IMR-90 (cell line): ENCODE results near the gene ANKRD13D. TPM values are rescaled to one million over a fixed set of nuclear protein-coding genes. Genes with fewer than 3 reads are reported as not detected.

ENCODE experiments used
- ATAC-seq: fragments of 200-7000 bp; cut with Tn5 transposase; 2 replicates; pipeline ENCODE4 v1.9.1; 2020; ENCODE audit warnings: low read depth, mild to moderate bottlenecking, moderate library complexity
- BruUV-seq: library from RNA; stranded (reverse); fragments of 400-500 nt; replicated peaks from 2 replicates; lab custom pipeline; 2021; lab: Mats Ljungman, UMichigan
- CTCF ChIA-PET: fragments of 300-600 bp; formaldehyde crosslinking; extraction: SDS; loops from one replicate; lab custom pipeline; 2021; ENCODE audit warnings: antibody characterized with exemption; lab: Yijun Ruan, JAX
- POLR2A ChIA-PET: fragments of 300-600 bp; sonication (Branson Sonifier 250); formaldehyde crosslinking; loops from one replicate; lab custom pipeline; 2022; ENCODE audit warnings: antibody characterized with exemption; ENCODE audit not compliant: unreplicated experiment; lab: Charles Lee
- DNase-seq: peaks from one replicate; pipeline ENCODE4 v3.0.0; 2013
- H2AFZ ChIP-seq: replicated peaks from 2 replicates; pipeline ENCODE3; 2013; ENCODE audit warnings: low read length, mild to moderate bottlenecking; ENCODE audit not compliant: poor library complexity
- H2AK5ac ChIP-seq: 2 replicates; pipeline ENCODE4 v1.6.1; 2013; ENCODE audit warnings: low read depth, low read length, inconsistent platforms
- H2AK9ac ChIP-seq: replicated peaks from 2 replicates; pipeline ENCODE3; 2013; ENCODE audit warnings: mild to moderate bottlenecking, low read depth, low read length, moderate library complexity; ENCODE audit not compliant: poor library complexity
- H2BK120ac ChIP-seq: 2 replicates; pipeline ENCODE4 v1.6.1; 2013; ENCODE audit warnings: low read depth, low read length, inconsistent platforms
- H2BK15ac ChIP-seq: 3 replicates; pipeline ENCODE4 v1.6.1; 2013; ENCODE audit warnings: low read depth, low read length, inconsistent platforms
- H2BK20ac ChIP-seq: 2 replicates; pipeline ENCODE4 v1.6.1; 2013; ENCODE audit warnings: low read depth, mild to moderate bottlenecking, inconsistent platforms, low read length, moderate library complexity
- H2BK5ac ChIP-seq: 2 replicates; pipeline ENCODE4 v1.6.1; 2013; ENCODE audit warnings: mild to moderate bottlenecking, low read depth, low read length, inconsistent platforms; ENCODE audit not compliant: poor library complexity, severe bottlenecking
- H3K14ac ChIP-seq: replicated peaks from 2 replicates; pipeline ENCODE4 v1.6.1; 2013; ENCODE audit warnings: low read depth, low read length, inconsistent platforms
- H3K18ac ChIP-seq: 2 replicates; pipeline ENCODE4 v1.6.1; 2013; ENCODE audit warnings: low read depth, low read length, control low read depth
- H3K23ac ChIP-seq: 2 replicates; pipeline ENCODE4 v1.6.1; 2013; ENCODE audit warnings: low read depth, low read length, inconsistent platforms
- H3K27ac ChIP-seq: 2 replicates; pipeline ENCODE4 v1.5.1; 2013; ENCODE audit warnings: mild to moderate bottlenecking, control low read depth, low read length; ENCODE audit not compliant: insufficient read depth
- H3K27me3 ChIP-seq: 2 replicates; pipeline ENCODE4 v1.6.1; 2013; ENCODE audit warnings: low read length; ENCODE audit not compliant: control insufficient read depth, insufficient read depth
- H3K36me3 ChIP-seq: 2 replicates; pipeline ENCODE4 v1.6.1; 2013; ENCODE audit warnings: low read length, mixed read lengths; ENCODE audit not compliant: control insufficient read depth, insufficient read depth
- H3K4ac ChIP-seq: 2 replicates; pipeline ENCODE4 v1.6.1; 2013; ENCODE audit warnings: low read depth, low read length, inconsistent platforms
- H3K4me1 ChIP-seq: 2 replicates; pipeline ENCODE4 v1.6.1; 2013; ENCODE audit warnings: low read length, mixed read lengths; ENCODE audit not compliant: control insufficient read depth, insufficient read depth
- H3K4me2 ChIP-seq: 2 replicates; pipeline ENCODE4 v1.6.1; 2013; ENCODE audit warnings: low read depth, mild to moderate bottlenecking, control low read depth, low read length, moderate library complexity
- H3K4me3 ChIP-seq: 2 replicates; pipeline ENCODE4 v1.5.1; 2013; ENCODE audit warnings: low read depth, mild to moderate bottlenecking, control low read depth, low read length, moderate library complexity; ENCODE audit not compliant: insufficient read depth
- H3K56ac ChIP-seq: 2 replicates; pipeline ENCODE4 v1.6.1; 2013; ENCODE audit warnings: low read length, inconsistent platforms; ENCODE audit not compliant: insufficient read depth; ENCODE audit errors: extremely low read depth
- H3K79me1 ChIP-seq, 2 experiments: 2 replicates each; pipeline ENCODE4 v1.6.1; 2013; ENCODE audit warnings: low read length in 2 of 2, inconsistent platforms in 1 of 2, low read depth in 1 of 2
- H3K9ac ChIP-seq: 2 replicates; pipeline ENCODE4 v1.6.1; 2013; ENCODE audit warnings: low read depth, low read length, control low read depth
- H3K9me1 ChIP-seq: 2 replicates; pipeline ENCODE4 v1.6.1; 2013; ENCODE audit warnings: low read length, inconsistent platforms; ENCODE audit not compliant: insufficient read depth
- H3K9me3 ChIP-seq: 2 replicates; pipeline ENCODE4 v1.6.1; 2013; ENCODE audit warnings: low read length; ENCODE audit not compliant: control insufficient read depth, insufficient read depth
- H4K20me1 ChIP-seq: 2 replicates; pipeline ENCODE4 v1.6.1; 2013; ENCODE audit warnings: low read length, inconsistent platforms; ENCODE audit not compliant: insufficient read depth
- H4K5ac ChIP-seq: 2 replicates; pipeline ENCODE4 v1.6.1; 2013; ENCODE audit warnings: mild to moderate bottlenecking, low read depth, low read length, control low read depth
- H4K8ac ChIP-seq, 2 experiments: 2 replicates each; pipeline ENCODE4 v1.6.1; 2013; ENCODE audit warnings: low read depth in 2 of 2, low read length in 2 of 2, control low read depth in 1 of 2, inconsistent platforms in 1 of 2
- H4K91ac ChIP-seq: 2 replicates; pipeline ENCODE4 v1.6.1; 2013; ENCODE audit warnings: low read depth, low read length, inconsistent platforms; ENCODE audit not compliant: insufficient read depth
- CEBPB ChIP-seq: IDR thresholded peaks from 2 replicates; pipeline ENCODE4 v1.6.1; 2012; ENCODE audit warnings: low read depth, low read length, improper control_type of control experiment
- CHD1 ChIP-seq: IDR thresholded peaks from 2 replicates; pipeline ENCODE4 v1.6.1; 2012; ENCODE audit warnings: low read depth, low read length, improper control_type of control experiment
- CTCF ChIP-seq: conservative IDR thresholded peaks from 2 replicates; pipeline ENCODE4 v1.5.1; 2012; ENCODE audit warnings: mild to moderate bottlenecking, low read depth, low read length, improper control_type of control experiment
- FOS ChIP-seq: fragments of 150-350 bp; IDR thresholded peaks from 2 replicates; pipeline ENCODE4 v1.6.1; 2016; ENCODE audit warnings: low read depth, low read length
- MAFK ChIP-seq: IDR thresholded peaks from 2 replicates; pipeline ENCODE4 v1.6.1; 2012; ENCODE audit warnings: low read depth, low read length, improper control_type of control experiment
- MAZ ChIP-seq: IDR thresholded peaks from 2 replicates; pipeline ENCODE4 v1.6.1; 2012; ENCODE audit warnings: low read depth, mild to moderate bottlenecking, low read length, improper control_type of control experiment, moderate library complexity, borderline replicate concordance
- NFE2L2 ChIP-seq: fragments of 150-350 bp; IDR thresholded peaks from 2 replicates; pipeline ENCODE4 v1.6.1; 2016; ENCODE audit warnings: low read depth, mild to moderate bottlenecking, low read length
- RAD21 ChIP-seq: IDR thresholded peaks from 2 replicates; pipeline ENCODE4 v1.6.1; 2012; ENCODE audit warnings: low read length, improper control_type of control experiment
- RCOR1 ChIP-seq: IDR thresholded peaks from 2 replicates; pipeline ENCODE4 v1.6.1; 2012; ENCODE audit warnings: mild to moderate bottlenecking, low read length, improper control_type of control experiment; ENCODE audit not compliant: insufficient replicate concordance
- RFX5 ChIP-seq: IDR thresholded peaks from 2 replicates; pipeline ENCODE4 v1.8.0; 2012; ENCODE audit warnings: low read depth, mild to moderate bottlenecking, low read length, moderate library complexity
- SMC3 ChIP-seq: fragments of 150-350 bp; IDR thresholded peaks from 2 replicates; pipeline ENCODE4 v1.6.1; 2016; ENCODE audit warnings: low read depth, mild to moderate bottlenecking, antibody characterized with exemption, low read length, moderate library complexity
- WGBS, 2 experiments: methylation state at CpG; one replicate each; pipeline versions ENCODE4 v1.1.5 to v1.1.7; 2013; ENCODE audit warnings: missing lambda C conversion rate in 2 of 2; ENCODE audit not compliant: insufficient read length in 1 of 2; ENCODE audit errors: extremely low coverage in 2 of 2; 5-methylcytosine and 5-hydroxymethylcytosine counted together
- dilution Hi-C: fragments of 300-500 bp; cut with HindIII; formaldehyde crosslinking; loops from one replicate; pipeline ENCODE4 v1.14.3; 2018; ENCODE audit warnings: low sequenced_read_pairs; ENCODE audit not compliant: unreplicated experiment
- in situ Hi-C: fragments of 300-500 bp; cut with MboI; formaldehyde crosslinking; loops from 3 replicates; pipeline ENCODE4 v1.14.3; 2019; ENCODE audit warnings: low sequenced_read_pairs, inconsistent platforms, mixed read lengths
- intact Hi-C: fragments of 100-400 bp; cut with micrococcal nuclease; formaldehyde crosslinking; loops from 2 replicates; pipeline ENCODE4 v1.10.0; 2022
- polyA plus RNA-seq, 3 experiments: library from polyadenylated mRNA; depleted of rRNA; stranded (reverse); fragments of >200 nt; gene quantifications; 2 replicates each; pipeline ENCODE4 v1.2.3, GENCODE V29; 2012; ENCODE audit warnings: low replicate concordance in 1 of 3
- total RNA-seq: library from RNA; depleted of rRNA; stranded (reverse); fragments of >200 nt; gene quantifications from 2 replicates; pipeline ENCODE4 v1.2.3, GENCODE V29; 2012
- TF ChIP-seq, protein P1 (sequence below): fragments of 150-350 bp; IDR thresholded peaks from 2 replicates; pipeline ENCODE4 v1.6.1; 2017; ENCODE audit warnings: mild to moderate bottlenecking, antibody characterized with exemption, low read length, low read depth

Gene ANKRD13D
- total and polyA plus RNA-seq, 2 of the 4 experiments (the other 2 are of a cell fraction): 7.3 to 38.4 TPM

- Histone ChIP-seq H2AFZ (no peak overlapping the region), H3K4me3 (no peak overlapping the region), H3K4ac (no peak overlapping the region), H3K9me1 (no peaks in the 10 kb centered on the region), H4K20me1 (no peaks in the 10 kb centered on the region), H3K4me1 (0 out of 2 replicates have a peak, but pooled peaks cover under 1% of the 10 kb centered on the region), H4K8ac (no peak overlapping the region), H3K36me3 (peaks cover 24% of the 10 kb centered on the region), H3K27ac (no peak overlapping the region), H2BK20ac (no peak overlapping the region), H3K23ac (no peak overlapping the region), H3K14ac (no peak overlapping the region), H2AK5ac (no peak overlapping the region), H2BK120ac (no peak overlapping the region), H3K79me1 (no peaks in the 10 kb centered on the region; a peak in 1 of 4 replicates), H2BK15ac (no peak overlapping the region), H4K5ac (no peak overlapping the region), H3K27me3 (no peaks in the 10 kb centered on the region), H3K9me3 (no peaks in the 10 kb centered on the region), H3K9ac (no peak overlapping the region), H3K4me2 (no peak overlapping the region), H2BK5ac (no peak overlapping the region), H4K91ac (no peak overlapping the region), H3K56ac (no peak overlapping the region), H2AK9ac (no peak overlapping the region), H3K18ac (no peak overlapping the region)
- no peak for TF ChIP-seq RAD21
- TF ChIP-seq CHD1: no peak
- TF ChIP-seq, protein P1, sequence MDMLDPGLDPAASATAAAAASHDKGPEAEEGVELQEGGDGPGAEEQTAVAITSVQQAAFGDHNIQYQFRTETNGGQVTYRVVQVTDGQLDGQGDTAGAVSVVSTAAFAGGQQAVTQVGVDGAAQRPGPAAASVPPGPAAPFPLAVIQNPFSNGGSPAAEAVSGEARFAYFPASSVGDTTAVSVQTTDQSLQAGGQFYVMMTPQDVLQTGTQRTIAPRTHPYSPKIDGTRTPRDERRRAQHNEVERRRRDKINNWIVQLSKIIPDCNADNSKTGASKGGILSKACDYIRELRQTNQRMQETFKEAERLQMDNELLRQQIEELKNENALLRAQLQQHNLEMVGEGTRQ: no peak
- no peak for TF ChIP-seq FOS
- no peak for TF ChIP-seq RFX5
- no peak for TF ChIP-seq CEBPB
- no peak for TF ChIP-seq MAZ
- no peak for TF ChIP-seq CTCF
- no peak for TF ChIP-seq SMC3
- TF ChIP-seq RCOR1: no peak
- no peak for TF ChIP-seq NFE2L2
- TF ChIP-seq MAFK: no peak
- no CpG with 5 or more reads among the region's 11 CpGs for WGBS, 2 experiments
- in situ Hi-C loops: loop anchor here (10.0 kb wide), 1 partner anchor 229 kb away; no protein-coding TSS in a partner anchor
- DNase-seq (no peak), ATAC-seq (no peak)
- no TSS peak for BruUV-seq
- ChIA-PET CTCF (interaction anchor here (1.1 kb wide), 1 partner anchor 46 kb away, joined by 3 read pairs; no protein-coding TSS in a partner anchor), POLR2A (no interaction called here)
- intact Hi-C loops: no loop called here
- dilution Hi-C loops: no loop called here
Measured at GRCh38 chr11:67313125-67313890, 24.2 kb downstream of the ANKRD13D start.
